Measurements from ENCODE around the gene LGALS9. TPM values are rescaled to one million over a fixed set of nuclear protein-coding genes. Genes with fewer than 3 reads are reported as not detected.
"Not testable (repeated sequence)": the region's sequence is repeated elsewhere in the genome, so short reads cannot be mapped to it uniquely, and the experiment has no call there.

Gene LGALS9
- total and polyA plus RNA-seq, 8 donors, result 5.2 to 77.3 (median 18.7) TPM

DNA sequence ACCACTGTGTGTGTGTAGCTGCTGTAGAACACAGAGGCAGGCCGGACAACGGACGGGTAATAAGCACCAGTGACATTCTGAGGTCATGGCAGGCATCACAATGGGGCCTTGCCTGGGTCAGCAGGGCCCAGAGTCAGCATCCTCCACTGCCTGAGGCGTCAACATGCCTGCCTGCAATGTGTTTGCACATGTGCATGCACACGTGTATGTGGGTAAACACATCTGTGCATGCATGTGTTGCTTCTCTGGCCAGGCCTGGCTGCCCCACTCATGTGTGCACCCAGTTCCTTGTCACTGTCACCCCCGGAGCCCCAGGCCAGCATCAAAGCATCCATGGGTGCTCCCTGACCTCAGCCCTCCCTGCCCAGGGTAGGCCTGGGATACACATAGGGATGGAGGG, 43.3 kb downstream of the LGALS9 start:
- no peak for TF ChIP-seq CTCF (IDR thresholded peaks at IDR 0.05)
- DNase-seq (peak in 1 of 6 donors; percentile 39), ATAC-seq (no peak), FAIRE-seq (no peak)
- no peaks in the 10 kb centered on the region for H3K36me3 ChIP-seq
- H3K9me3 ChIP-seq, result no peaks in the 10 kb centered on the region
- H3K27me3 ChIP-seq, result no peaks in the 10 kb centered on the region
- H3K4me1 ChIP-seq, result no peaks in the 10 kb centered on the region
- no peak overlapping the region for H3K27ac ChIP-seq
- WGBS, 2 donors, result 80 to 84% methylated on average over 6 of the region's 6 CpGs
- H3K4me3 ChIP-seq, result no peak overlapping the region
- intact Hi-C loops (cut with DNase I), result no loop called here

DNA sequence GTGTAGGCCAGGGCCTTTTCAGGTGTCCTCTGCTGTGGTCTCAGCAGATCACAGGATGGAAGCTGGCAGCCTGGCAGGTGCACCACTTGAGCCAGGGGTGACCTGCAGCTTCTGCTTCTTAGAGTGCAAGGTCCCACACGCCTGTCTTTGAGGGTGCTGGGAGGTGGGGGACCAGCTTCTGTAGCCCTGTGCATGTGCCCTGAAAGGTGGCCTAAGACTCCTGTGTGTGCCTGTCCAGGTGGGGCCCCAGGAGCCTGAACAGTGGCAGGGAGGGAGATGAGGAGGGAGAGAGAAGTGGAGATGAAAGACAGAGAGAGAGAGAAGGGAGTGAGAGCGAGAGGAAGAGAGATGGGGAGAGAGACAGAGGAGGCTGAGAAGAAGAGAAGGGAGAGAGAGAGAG, 46.2 kb downstream of the LGALS9 start:
- Histone ChIP-seq H3K9me3 (no peaks in the 10 kb centered on the region), H3K27me3 (no peaks in the 10 kb centered on the region), H3K4me3 (no peak overlapping the region), H3K36me3 (no peaks in the 10 kb centered on the region), H3K4me1 (no peaks in the 10 kb centered on the region), H3K27ac (no peak overlapping the region)
- intact Hi-C loops (cut with DNase I), result no loop called here
- TF ChIP-seq CTCF (IDR thresholded peaks at IDR 0.05), result no peak
- DNase-seq (peak in 1 of 6 donors; percentile 22), FAIRE-seq (no peak), ATAC-seq (no peak)
- WGBS, 2 donors, result 74 to 80% methylated on average over 2 of the region's 2 CpGs

DNA sequence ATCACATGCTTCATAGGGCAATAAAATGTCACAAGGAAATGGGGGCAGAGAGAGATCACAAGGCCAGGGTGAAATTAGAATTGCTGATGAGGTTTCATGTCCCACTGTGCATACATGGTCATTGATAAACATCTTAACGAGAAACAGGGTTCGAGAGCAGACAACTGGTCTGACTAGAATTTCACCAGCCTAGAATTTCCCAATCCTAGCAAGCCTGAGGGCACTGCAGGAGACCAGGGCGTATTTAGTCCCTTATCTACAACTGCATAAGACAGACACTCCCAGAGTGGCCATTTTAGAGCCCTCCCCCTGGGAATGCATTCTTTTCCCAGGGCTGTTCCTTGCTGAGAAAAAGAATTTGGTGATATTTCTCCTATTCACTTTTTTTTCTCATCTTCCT, 55.3 kb downstream of the LGALS9 start:
- H3K4me3 ChIP-seq; H3K36me3 ChIP-seq; DNase-seq; FAIRE-seq; ATAC-seq; H3K27ac ChIP-seq; H3K27me3 ChIP-seq; H3K9me3 ChIP-seq; H3K4me1 ChIP-seq; intact Hi-C loops (cut with DNase I): not testable (repeated sequence)
- WGBS, 2 donors, result 42 to 49% methylated on average over 3 of the region's 3 CpGs

- TF ChIP-seq CTCF (IDR thresholded peaks at IDR 0.05), result no peak
- intact Hi-C loops (cut with DNase I), result no loop called here
- no peaks in the 10 kb centered on the region for H3K4me1 ChIP-seq
- no peak for FAIRE-seq
- DNase-seq, result no peak
- no peak overlapping the region for H3K27ac ChIP-seq
- H3K9me3 ChIP-seq, result no peaks in the 10 kb centered on the region
- H3K4me3 ChIP-seq, result no peak overlapping the region
- H3K36me3 ChIP-seq, result no peaks in the 10 kb centered on the region
- WGBS, 2 donors, result 84 to 92% methylated on average over 1 of the region's 1 CpG
- ATAC-seq, result no peak
- no peaks in the 10 kb centered on the region for H3K27me3 ChIP-seq
These were observed 59.9 kb downstream of the LGALS9 start for GRCh38 chr17:27690882-27691281.

- H3K9me3 ChIP-seq; H3K27me3 ChIP-seq; FAIRE-seq; H3K4me3 ChIP-seq; H3K27ac ChIP-seq; intact Hi-C loops (cut with DNase I); H3K4me1 ChIP-seq; H3K36me3 ChIP-seq; ATAC-seq; DNase-seq: not testable (repeated sequence)
- WGBS, 2 donors, result 52 to 62% methylated on average over 2 of the region's 2 CpGs
These were observed 64.3 kb downstream of the LGALS9 start for GRCh38 chr17:27695254-27695814.

Other genes with a start within 250 kb of the LGALS9 start
- gene KSR1, start 174.7 kb upstream of the LGALS9 start, total RNA-seq, result 100 to 1,000 TPM in 4 of 6 donors, 10 to 100 TPM in 2; 68.2 to 134 (median 103) TPM
- 100 to 1,000 TPM in 1 of 2 donors, 10 to 100 TPM in 1; 98.3 to 139 TPM for gene KSR1, start 174.7 kb upstream of the LGALS9 start, polyA plus RNA-seq
- gene NOS2, start 169.3 kb downstream of the LGALS9 start, total RNA-seq, result under 1 TPM in 5 of 6 donors, not detected in 1; 0.03 to 0.43 (median 0.06) TPM
- under 1 TPM; 0.08 to 0.38 TPM for gene NOS2, start 169.3 kb downstream of the LGALS9 start, polyA plus RNA-seq

Data from pancreas (tissue), 10 donors.